ENCODE measurements around the gene KLHL14.

DNA sequence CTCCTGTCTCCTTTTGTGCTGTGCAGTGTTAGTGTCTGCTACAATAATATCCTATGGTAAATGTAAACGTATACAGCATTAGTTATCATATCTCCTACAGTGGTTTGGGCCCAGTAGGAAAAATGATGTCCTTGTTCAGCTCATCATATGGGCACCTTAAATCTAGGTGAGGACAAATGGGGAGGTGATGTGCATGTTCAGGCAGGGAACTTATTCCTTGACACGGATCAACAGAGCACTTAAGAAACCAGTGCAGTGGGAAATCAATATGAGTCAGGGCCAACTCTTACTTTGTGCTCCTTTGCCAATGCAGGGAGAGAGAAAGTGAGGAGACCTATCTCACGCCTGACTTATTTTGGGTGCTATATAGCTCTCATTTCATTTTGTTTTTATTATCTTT, 76.4 kb downstream of the KLHL14 start:
- no peak for TF ChIP-seq SUZ12 (IDR thresholded peaks at IDR 0.05; ENCODE audit: extremely low read depth, insufficient read depth, insufficient read length)
- no peak for TF ChIP-seq YY1 (IDR thresholded peaks at IDR 0.05; ENCODE audit: insufficient read depth, insufficient read length)
